B cell (primary cell): Measurements from ENCODE around the gene ALOX12. TPM values are rescaled to one million over a fixed set of nuclear protein-coding genes. Genes with fewer than 3 reads are reported as not detected.
"Not testable (repeated sequence)": the region's sequence is repeated elsewhere in the genome, so short reads cannot be mapped to it uniquely, and the experiment has no call there.

ENCODE experiments used
- ATAC-seq: fragments of 200-7000 bp; cut with Tn5 transposase; one replicate; pipeline ENCODE4 v1.10.0; 2021; ENCODE audit warnings: low read depth, mild to moderate bottlenecking, moderate number of reproducible peaks, moderate library complexity
- CTCF ChIA-PET: fragments of 350-600 bp; sonication (Branson Sonifier 250); formaldehyde crosslinking; loops from one replicate; lab custom pipeline; 2021; ENCODE audit warnings: antibody characterized with exemption, inconsistent platforms; lab: Charles Lee
- POLR2A ChIA-PET: fragments of 350-600 bp; sonication (Branson Sonifier 250); formaldehyde crosslinking; loops from one replicate; lab custom pipeline; 2021; ENCODE audit warnings: antibody characterized with exemption; lab: Charles Lee
- DNase-seq: peaks from one replicate; pipeline ENCODE4 v3.0.0; 2013
- H2AFZ ChIP-seq: 2 replicates; pipeline ENCODE4 v1.6.1; 2012; ENCODE audit warnings: mild to moderate bottlenecking, low read depth, low read length; ENCODE audit not compliant: insufficient read depth, poor library complexity, severe bottlenecking
- H3K27ac ChIP-seq, 2 donors: 1 replicate in 1 of 2; 2 replicates in 1 of 2; pipeline ENCODE4 v1.5.1; 2012 to 2013; ENCODE audit warnings: low read length in 2 of 2, mild to moderate bottlenecking in 2 of 2, moderate library complexity in 1 of 2
- H3K27me3 ChIP-seq, 4 experiments: fragments of 200-600 bp in 1 of 4; sonication (generic) in 1 of 4; replicated peaks in 1 of 4; 1 replicate in 2 of 4; 2 replicates in 2 of 4; pipeline versions ENCODE4 v1.6.1 to v1.7.0; 2013 to 2016; ENCODE audit warnings: low read length in 3 of 4, mild to moderate bottlenecking in 2 of 4, mixed read lengths in 1 of 4, moderate library complexity in 1 of 4; ENCODE audit not compliant: insufficient read depth in 4 of 4, control insufficient read depth in 3 of 4; ENCODE audit errors: control extremely low read depth in 1 of 4
- H3K36me3 ChIP-seq, 2 experiments: replicated peaks in 1 of 2; 1 replicate in 1 of 2; 2 replicates in 1 of 2; pipeline versions ENCODE4 v1.6.1 to v1.7.1; 2013; ENCODE audit warnings: low read length in 1 of 2; ENCODE audit not compliant: insufficient read depth in 2 of 2, control insufficient read depth in 1 of 2; ENCODE audit errors: control extremely low read depth in 1 of 2, extremely low read depth in 1 of 2
- H3K4me1 ChIP-seq, 2 donors: fragments of 200-600 bp in 1 of 2; sonication (generic) in 1 of 2; 1 replicate in 1 of 2; 2 replicates in 1 of 2; pipeline versions ENCODE4 v1.5.1 to v1.6.1; 2013 to 2017; ENCODE audit warnings: low read length in 2 of 2; ENCODE audit not compliant: control insufficient read depth in 2 of 2, insufficient read depth in 2 of 2
- H3K4me2 ChIP-seq: replicated peaks from 2 replicates; pipeline ENCODE3; 2012; ENCODE audit warnings: mild to moderate bottlenecking, low read depth, low read length; ENCODE audit not compliant: poor library complexity, severe bottlenecking
- H3K4me3 ChIP-seq, 5 experiments: fragments of 200-600 bp in 1 of 5; sonication (generic) in 1 of 5; 1 replicate in 3 of 5; 2 replicates in 2 of 5; pipeline versions ENCODE4 v1.5.1 to v1.7.0; 2011 to 2016; ENCODE audit warnings: low read length in 4 of 5, mild to moderate bottlenecking in 4 of 5, low read depth in 2 of 5, control low read depth in 1 of 5, moderate library complexity in 1 of 5; ENCODE audit not compliant: insufficient read depth in 1 of 5; ENCODE audit errors: control extremely low read depth in 1 of 5, extremely low read depth in 1 of 5
- H3K79me2 ChIP-seq: fragments of 200-600 bp; sonication (generic); one replicate; pipeline ENCODE4 v1.6.0; 2016; ENCODE audit warnings: low read length; ENCODE audit not compliant: control insufficient read depth, insufficient read depth
- H3K9ac ChIP-seq: fragments of 200-600 bp; sonication (generic); 2 replicates; pipeline ENCODE4 v1.6.1; 2017; ENCODE audit warnings: mild to moderate bottlenecking, low read length, moderate library complexity
- H3K9me3 ChIP-seq, 3 donors: one replicate each; pipeline versions ENCODE4 v1.6.1 to v1.7.1; 2013; ENCODE audit warnings: low read length in 2 of 3; ENCODE audit not compliant: control insufficient read depth in 2 of 3, insufficient read depth in 1 of 3; ENCODE audit errors: control extremely low read depth in 1 of 3
- H4K20me1 ChIP-seq: 2 replicates; pipeline ENCODE4 v1.6.0; 2012; ENCODE audit warnings: mild to moderate bottlenecking, low read length; ENCODE audit not compliant: insufficient read depth, control insufficient read depth, poor library complexity, severe bottlenecking
- H3K27ac Mint-ChIP-seq: one replicate; pipeline ENCODE4 v1.8.0; 2021; ENCODE audit warnings: mixed read lengths
- H3K27me3 Mint-ChIP-seq: one replicate; pipeline ENCODE4 v1.8.0; 2021; ENCODE audit warnings: mixed read lengths
- H3K4me1 Mint-ChIP-seq: one replicate; pipeline ENCODE4 v1.8.0; 2021; ENCODE audit warnings: mixed read lengths
- H3K4me3 Mint-ChIP-seq: one replicate; pipeline ENCODE4 v1.8.0; 2021; ENCODE audit warnings: mixed read lengths
- H3K9me3 Mint-ChIP-seq: one replicate; pipeline ENCODE4 v1.8.0; 2022; ENCODE audit warnings: mixed read lengths; ENCODE audit not compliant: insufficient read depth
- EZH2 ChIP-seq: IDR thresholded peaks from 2 replicates; pipeline ENCODE4 v1.6.1; 2012; ENCODE audit warnings: borderline replicate concordance, low read depth, mild to moderate bottlenecking, moderate library complexity, low read length; ENCODE audit not compliant: insufficient read depth, poor library complexity, severe bottlenecking
- WGBS: methylation state at CpG from one replicate; pipeline ENCODE4 v1.1.5; 2013; ENCODE audit warnings: missing lambda C conversion rate; ENCODE audit not compliant: insufficient coverage; 5-methylcytosine and 5-hydroxymethylcytosine counted together
- intact Hi-C: fragments of 100-400 bp; cut with micrococcal nuclease; formaldehyde crosslinking; loops from one replicate; pipeline ENCODE4 v1.10.0; 2022
- polyA plus RNA-seq: library from polyadenylated mRNA; depleted of rRNA; stranded (reverse); fragments of >200 nt; gene quantifications from 2 replicates; pipeline ENCODE4 v1.2.3, GENCODE V29; 2012
- total RNA-seq, 2 donors: library from RNA; stranded (reverse); fragments of 120-200 nt in 1 of 2; gene quantifications; 1 replicate in 1 of 2; 2 replicates in 1 of 2; pipeline versions ENCODE4 v1.2.3 to v1.2.4, GENCODE V29; 2013 to 2022
- TF ChIP-seq, protein P1 (sequence below): fragments of 200-600 bp; IDR thresholded peaks from one replicate; pipeline ENCODE4 v1.8.0; 2022; ENCODE audit warnings: antibody characterized with exemption, mild to moderate bottlenecking

Gene ALOX12
- total and polyA plus RNA-seq, 2 donors (not counting 1 experiment from before 2014, with no cell fraction given): 0.07 TPM; not detected in 1

DNA sequence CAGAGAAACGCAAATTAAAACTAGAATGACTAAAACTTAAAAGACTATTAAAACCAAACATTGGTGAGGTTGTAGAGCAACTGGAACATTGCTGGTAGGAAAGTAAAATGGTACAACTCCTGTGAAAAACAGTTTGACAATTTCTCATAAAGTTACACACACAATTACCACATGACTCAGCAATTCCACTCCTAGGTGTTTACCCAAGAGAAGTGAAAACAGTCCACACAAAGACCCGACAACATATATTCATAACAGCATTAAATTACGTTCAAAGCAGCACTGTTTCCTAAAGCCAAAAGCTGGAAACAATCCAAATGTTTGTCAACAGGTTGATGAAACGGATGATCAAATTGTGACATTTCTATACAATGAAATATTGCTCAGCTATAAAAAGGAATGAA is 26.5 kb upstream of the ALOX12 start:
- Histone ChIP-seq H2AFZ (no peak overlapping the region), H3K4me2 (no peak overlapping the region), H3K9me3 (no peaks in the 10 kb centered on the region), H3K27ac (no peak overlapping the region), H3K4me3 (no peak overlapping the region), H4K20me1 (no peaks in the 10 kb centered on the region), H3K9ac (no peak overlapping the region), H3K36me3 (no peaks in the 10 kb centered on the region), H3K4me1 (no peaks in the 10 kb centered on the region), H3K27me3 (no peaks in the 10 kb centered on the region), H3K79me2 (no peaks in the 10 kb centered on the region)
- H3K4me1 Mint-ChIP-seq: no peaks in the 10 kb centered on the region
- ATAC-seq: no peak
- no peak for DNase-seq
- intact Hi-C loops: no loop called here
- 60% methylated on average over 1 of the region's 4 CpGs for WGBS
- no peak overlapping the region for H3K4me3 Mint-ChIP-seq
- H3K9me3 Mint-ChIP-seq: no peaks in the 10 kb centered on the region
- no peaks in the 10 kb centered on the region for H3K27me3 Mint-ChIP-seq
- ChIA-PET POLR2A (no interaction called here), CTCF (no interaction called here)
- no peak overlapping the region for H3K27ac Mint-ChIP-seq
- TF ChIP-seq EZH2: no peak
- TF ChIP-seq, protein P1, sequence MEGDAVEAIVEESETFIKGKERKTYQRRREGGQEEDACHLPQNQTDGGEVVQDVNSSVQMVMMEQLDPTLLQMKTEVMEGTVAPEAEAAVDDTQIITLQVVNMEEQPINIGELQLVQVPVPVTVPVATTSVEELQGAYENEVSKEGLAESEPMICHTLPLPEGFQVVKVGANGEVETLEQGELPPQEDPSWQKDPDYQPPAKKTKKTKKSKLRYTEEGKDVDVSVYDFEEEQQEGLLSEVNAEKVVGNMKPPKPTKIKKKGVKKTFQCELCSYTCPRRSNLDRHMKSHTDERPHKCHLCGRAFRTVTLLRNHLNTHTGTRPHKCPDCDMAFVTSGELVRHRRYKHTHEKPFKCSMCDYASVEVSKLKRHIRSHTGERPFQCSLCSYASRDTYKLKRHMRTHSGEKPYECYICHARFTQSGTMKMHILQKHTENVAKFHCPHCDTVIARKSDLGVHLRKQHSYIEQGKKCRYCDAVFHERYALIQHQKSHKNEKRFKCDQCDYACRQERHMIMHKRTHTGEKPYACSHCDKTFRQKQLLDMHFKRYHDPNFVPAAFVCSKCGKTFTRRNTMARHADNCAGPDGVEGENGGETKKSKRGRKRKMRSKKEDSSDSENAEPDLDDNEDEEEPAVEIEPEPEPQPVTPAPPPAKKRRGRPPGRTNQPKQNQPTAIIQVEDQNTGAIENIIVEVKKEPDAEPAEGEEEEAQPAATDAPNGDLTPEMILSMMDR: no peak

DNA sequence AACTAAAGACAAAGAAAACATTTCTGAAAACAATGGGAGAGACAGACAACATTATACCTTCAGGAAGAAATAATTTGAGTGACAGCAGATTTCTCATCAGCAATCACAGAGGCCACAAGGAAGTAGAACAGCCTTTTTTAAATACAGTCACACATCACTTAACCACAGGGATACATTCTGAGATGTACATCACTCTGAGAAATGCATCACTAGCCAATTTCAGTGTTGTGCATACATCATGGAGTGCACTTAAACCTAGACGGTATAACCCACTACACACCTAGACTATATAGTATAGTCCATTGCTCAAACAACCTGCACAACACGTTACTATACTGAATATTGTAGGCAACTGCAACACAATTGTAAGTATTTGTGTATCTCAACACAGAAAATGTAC is 24.9 kb upstream of the ALOX12 start:
- Histone ChIP-seq H2AFZ (no peak overlapping the region), H3K4me1 (no peaks in the 10 kb centered on the region), H3K4me3 (no peak overlapping the region), H3K27ac (no peak overlapping the region), H3K9me3 (no peaks in the 10 kb centered on the region), H3K36me3 (no peaks in the 10 kb centered on the region), H3K27me3 (no peaks in the 10 kb centered on the region), H3K79me2 (no peaks in the 10 kb centered on the region), H3K4me2 (no peak overlapping the region), H3K9ac (no peak overlapping the region), H4K20me1 (no peaks in the 10 kb centered on the region)
- WGBS: no CpG with 5 or more reads among the region's 2 CpGs
- no peaks in the 10 kb centered on the region for H3K4me1 Mint-ChIP-seq
- CTCF ChIA-PET: interaction anchor here (0.7 to 1.0 kb wide), 2 partner anchors 33 to 35 kb away, joined by 3 to 6 read pairs; no protein-coding TSS in a partner anchor
- no peak for DNase-seq
- TF ChIP-seq EZH2: no peak
- TF ChIP-seq, protein P1: no peak
- H3K27ac Mint-ChIP-seq: no peak overlapping the region
- H3K4me3 Mint-ChIP-seq: no peak overlapping the region
- H3K27me3 Mint-ChIP-seq: no peaks in the 10 kb centered on the region
- POLR2A ChIA-PET: no interaction called here
- no peaks in the 10 kb centered on the region for H3K9me3 Mint-ChIP-seq
- no peak for ATAC-seq
- intact Hi-C loops: no loop called here

DNA sequence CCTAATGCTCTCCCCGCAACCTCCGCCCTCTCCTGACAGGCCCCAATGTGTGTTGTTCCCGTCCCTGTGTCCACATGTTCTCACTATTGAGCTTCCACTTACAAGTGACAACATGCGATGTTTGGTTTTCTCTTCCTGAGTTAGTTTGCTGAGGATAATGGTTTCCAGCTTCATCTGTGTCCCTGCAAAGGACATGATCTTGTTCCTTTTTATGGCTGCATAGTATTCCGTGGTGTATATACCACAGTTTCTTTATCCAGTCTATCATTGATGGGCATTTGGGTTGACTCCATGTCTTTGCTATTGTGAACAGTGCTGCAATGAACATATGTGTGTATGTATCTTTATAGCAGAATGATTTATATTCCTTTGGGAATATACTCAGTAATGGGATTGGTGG is 16.4 kb upstream of the ALOX12 start:
- H3K27ac Mint-ChIP-seq, intact Hi-C loops: not testable (repeated sequence)

More for the DNA sequence above, 16.4 kb upstream of the ALOX12 start:
- POLR2A ChIA-PET, H3K4me1 Mint-ChIP-seq, H3K9me3 Mint-ChIP-seq, H2AFZ ChIP-seq, H3K79me2 ChIP-seq, H3K36me3 ChIP-seq, H3K4me1 ChIP-seq, H3K4me3 ChIP-seq, H3K27ac ChIP-seq, H3K4me2 ChIP-seq, H3K4me3 Mint-ChIP-seq, DNase-seq, H4K20me1 ChIP-seq, CTCF ChIA-PET, H3K9ac ChIP-seq, H3K27me3 ChIP-seq, ATAC-seq, H3K27me3 Mint-ChIP-seq: not testable (repeated sequence)
- peaks cover 0 to 10% (median 3%) of the 10 kb centered on the region in 3 donors for H3K9me3 ChIP-seq
- WGBS: 100% methylated on average over 2 of the region's 5 CpGs
